ENCODE data around the gene AMD1. TPM values are rescaled to one million over a fixed set of nuclear protein-coding genes. Genes with fewer than 3 reads are reported as not detected.

The AMD1 gene
- polyA plus RNA-seq, 1 donor: 83.5 TPM

GRCh38 chr6:110934381-110934898, 59.9 kb downstream of the AMD1 start:
- no peak overlapping the region for H3K4me3 ChIP-seq (ENCODE audit: low read length)
- H3K27me3 ChIP-seq (ENCODE audit: control insufficient read depth, insufficient read depth, low read length): no peaks in the 10 kb centered on the region
- H3K4me1 ChIP-seq (ENCODE audit: control insufficient read depth, insufficient read depth, low read length): no peaks in the 10 kb centered on the region
- no peak for DNase-seq
- no peak overlapping the region for H3K27ac ChIP-seq (ENCODE audit: low read length)
- 50% methylated on average over 1 of the region's 1 CpG for WGBS (ENCODE audit: insufficient coverage, low lambda C conversion rate)
- H3K36me3 ChIP-seq (ENCODE audit: control insufficient read depth, insufficient read depth, low read length): no peaks in the 10 kb centered on the region
- H3K9me3 ChIP-seq (ENCODE audit: control insufficient read depth, low read depth, low read length): no peaks in the 10 kb centered on the region

GRCh38 chr6:110935171-110935570, 60.6 kb downstream of the AMD1 start:
- Histone ChIP-seq H3K36me3 (ENCODE audit: control insufficient read depth, insufficient read depth, low read length) (no peaks in the 10 kb centered on the region), H3K27ac (ENCODE audit: low read length) (no peak overlapping the region), H3K9me3 (ENCODE audit: control insufficient read depth, low read depth, low read length) (no peaks in the 10 kb centered on the region), H3K4me1 (ENCODE audit: control insufficient read depth, insufficient read depth, low read length) (no peaks in the 10 kb centered on the region), H3K4me3 (ENCODE audit: low read length) (no peak overlapping the region), H3K27me3 (ENCODE audit: control insufficient read depth, insufficient read depth, low read length) (no peaks in the 10 kb centered on the region)
- DNase-seq: no peak
- WGBS (ENCODE audit: insufficient coverage, low lambda C conversion rate): no CpG with 5 or more reads among the region's 6 CpGs

GRCh38 chr6:110938171-110938570, 63.6 kb downstream of the AMD1 start:
- no peaks in the 10 kb centered on the region for H3K36me3 ChIP-seq (ENCODE audit: control insufficient read depth, insufficient read depth, low read length)
- no CpG with 5 or more reads among the region's 6 CpGs for WGBS (ENCODE audit: insufficient coverage, low lambda C conversion rate)

GRCh38 chr6:110939429-110940200, 65.0 kb downstream of the AMD1 start:
- WGBS (ENCODE audit: insufficient coverage, low lambda C conversion rate): 67% methylated on average over 3 of the region's 8 CpGs
- H3K27ac ChIP-seq (ENCODE audit: low read length): no peak overlapping the region
- no peak overlapping the region for H3K4me3 ChIP-seq (ENCODE audit: low read length)
- no peak for DNase-seq
- H3K36me3 ChIP-seq (ENCODE audit: control insufficient read depth, insufficient read depth, low read length): no peaks in the 10 kb centered on the region
- no peaks in the 10 kb centered on the region for H3K9me3 ChIP-seq (ENCODE audit: control insufficient read depth, low read depth, low read length)
- H3K27me3 ChIP-seq (ENCODE audit: control insufficient read depth, insufficient read depth, low read length): no peaks in the 10 kb centered on the region
- no peaks in the 10 kb centered on the region for H3K4me1 ChIP-seq (ENCODE audit: control insufficient read depth, insufficient read depth, low read length)

More at GRCh38 chr6:110938171-110938570, 63.6 kb downstream of the AMD1 start:
- no peak overlapping the region for H3K27ac ChIP-seq (ENCODE audit: low read length)
- H3K4me1 ChIP-seq (ENCODE audit: control insufficient read depth, insufficient read depth, low read length): no peaks in the 10 kb centered on the region
- no peaks in the 10 kb centered on the region for H3K27me3 ChIP-seq (ENCODE audit: control insufficient read depth, insufficient read depth, low read length)
- no peak for DNase-seq
- H3K4me3 ChIP-seq (ENCODE audit: low read length): no peak overlapping the region
- no peaks in the 10 kb centered on the region for H3K9me3 ChIP-seq (ENCODE audit: control insufficient read depth, low read depth, low read length)

GRCh38 chr6:110944681-110945151, 70.1 kb downstream of the AMD1 start:
- no peak for DNase-seq
- Histone ChIP-seq H3K9me3 (ENCODE audit: control insufficient read depth, low read depth, low read length) (no peaks in the 10 kb centered on the region), H3K27ac (ENCODE audit: low read length) (no peak overlapping the region), H3K4me3 (ENCODE audit: low read length) (no peak overlapping the region), H3K27me3 (ENCODE audit: control insufficient read depth, insufficient read depth, low read length) (no peaks in the 10 kb centered on the region), H3K36me3 (ENCODE audit: control insufficient read depth, insufficient read depth, low read length) (no peaks in the 10 kb centered on the region), H3K4me1 (ENCODE audit: control insufficient read depth, insufficient read depth, low read length) (no peaks in the 10 kb centered on the region)
- WGBS (ENCODE audit: insufficient coverage, low lambda C conversion rate): no CpG with 5 or more reads among the region's 1 CpG

Other genes starting within 250 kb of the AMD1 start
- 18.3 TPM for gene CDK19, start 59.3 kb upstream of the AMD1 start, polyA plus RNA-seq
- gene GTF3C6, start 83.9 kb downstream of the AMD1 start, polyA plus RNA-seq: 57.7 TPM
- gene RPF2, start 107.3 kb downstream of the AMD1 start, polyA plus RNA-seq: 28.1 TPM
- gene SLC16A10, start 212.7 kb downstream of the AMD1 start, polyA plus RNA-seq: 22.4 TPM

All from large intestine (tissue), 3 donors.